ENCODE results near the gene GORAB. TPM values are rescaled to one million over a fixed set of nuclear protein-coding genes. Genes with fewer than 3 reads are reported as not detected.

Gene GORAB
- total and polyA plus RNA-seq, 2 of the 8 experiments (the other 6 are each of a cell fraction or from before 2014, with no cell fraction given): 4.0 to 9.6 TPM

DNA sequence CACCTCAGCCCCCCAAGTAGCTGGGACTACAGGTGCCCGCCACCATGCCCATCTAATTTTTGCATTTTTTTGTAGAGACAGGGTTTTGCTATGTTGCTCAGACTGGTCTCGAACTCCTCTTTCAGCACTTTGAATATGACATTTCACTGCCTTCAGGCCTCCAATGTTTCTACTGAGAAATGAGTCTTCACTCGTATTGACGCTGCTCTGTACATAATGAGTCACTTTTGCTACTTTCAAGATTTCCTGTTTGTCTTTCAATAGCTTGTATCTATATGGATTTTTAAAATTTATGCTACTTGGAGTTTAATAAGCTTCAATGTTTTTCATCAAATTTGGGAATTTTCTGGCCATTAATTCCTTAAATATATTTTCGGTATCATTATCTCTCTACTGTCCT lies 64.7 kb downstream of the GORAB start (continued):
- TF ChIP-seq, protein P1, sequence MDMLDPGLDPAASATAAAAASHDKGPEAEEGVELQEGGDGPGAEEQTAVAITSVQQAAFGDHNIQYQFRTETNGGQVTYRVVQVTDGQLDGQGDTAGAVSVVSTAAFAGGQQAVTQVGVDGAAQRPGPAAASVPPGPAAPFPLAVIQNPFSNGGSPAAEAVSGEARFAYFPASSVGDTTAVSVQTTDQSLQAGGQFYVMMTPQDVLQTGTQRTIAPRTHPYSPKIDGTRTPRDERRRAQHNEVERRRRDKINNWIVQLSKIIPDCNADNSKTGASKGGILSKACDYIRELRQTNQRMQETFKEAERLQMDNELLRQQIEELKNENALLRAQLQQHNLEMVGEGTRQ (IDR thresholded peaks at IDR 0.05; ENCODE audit: low read length): no peak
- no peak for TF ChIP-seq TEAD4 (IDR thresholded peaks at IDR 0.05; ENCODE audit: low read depth, low read length)
- no peak for TF ChIP-seq BRCA1 (IDR thresholded peaks at IDR 0.05; ENCODE audit: low read depth, low read length)
- no peak for TF ChIP-seq KDM4A (IDR thresholded peaks at IDR 0.05; ENCODE audit: low read depth, low read length, severe bottlenecking)
- no peak for TF ChIP-seq TAF7 (optimal IDR thresholded peaks at IDR 0.05; ENCODE audit: borderline replicate concordance, low read depth, low read length)
- TF ChIP-seq ASH2L (IDR thresholded peaks at IDR 0.05; ENCODE audit: low read length): no peak

Data from H1 (cell line).